C4-2B (cell line): ENCODE measurements around the gene PMIS2.

Source experiments
- H3K27ac ChIP-seq: fragments of 450-650 bp; 2 replicates; pipeline ENCODE4 v1.5.1; 2017
- ZFX ChIP-seq: fragments of 450-650 bp; IDR thresholded peaks from 2 replicates; pipeline ENCODE4 v1.6.1; 2017
- TF ChIP-seq, protein P1 (sequence below): fragments of 450-650 bp; conservative IDR thresholded peaks from 2 replicates; pipeline ENCODE4 v1.5.1; 2017; ENCODE audit warnings: mild to moderate bottlenecking

PMIS2 gene

DNA sequence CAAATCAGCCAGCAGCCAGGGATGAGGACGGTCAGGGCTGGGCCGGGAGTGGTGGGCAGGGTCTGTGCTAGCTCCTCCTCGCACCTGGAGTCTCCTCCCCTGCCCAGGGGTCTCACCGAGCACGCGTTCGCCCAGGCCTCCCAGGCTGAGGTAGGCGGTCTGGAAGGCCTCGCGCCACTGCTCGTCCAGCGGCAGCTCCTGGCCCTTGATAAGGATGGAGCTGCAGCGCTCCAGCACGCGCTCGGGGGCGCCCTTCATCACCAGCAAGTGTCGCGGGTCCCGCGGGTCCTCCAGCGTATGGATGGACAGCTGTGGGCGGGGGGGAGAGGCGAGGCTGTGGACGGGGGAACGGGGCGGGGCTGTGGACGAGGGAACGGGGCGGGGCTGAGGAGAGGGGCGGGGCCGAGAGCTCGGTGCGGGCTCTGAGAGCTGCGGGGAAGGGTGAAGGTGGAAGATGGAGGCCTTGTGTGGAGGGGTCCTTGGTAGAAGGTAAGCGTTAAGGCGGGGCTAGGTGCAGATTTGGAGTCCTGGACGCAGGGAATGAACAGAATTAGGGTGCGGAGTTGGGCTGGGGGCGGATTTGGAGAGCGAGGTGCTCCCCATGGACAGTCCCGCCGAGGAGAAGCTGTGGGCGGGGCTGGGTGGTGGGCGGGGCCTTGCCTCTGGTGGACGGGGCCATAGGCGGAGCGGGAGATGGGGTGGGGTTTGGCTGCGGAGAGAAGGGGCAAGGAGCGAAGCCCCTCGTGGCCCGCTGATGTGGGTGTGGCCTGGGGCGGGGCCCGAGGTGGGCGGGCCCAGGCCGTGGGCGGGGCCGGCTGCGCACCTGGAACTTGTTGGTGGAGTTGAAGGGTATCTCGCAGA lies 28.2 kb upstream of the PMIS2 start:
- no peak overlapping the region for H3K27ac ChIP-seq
- TF ChIP-seq, protein P1, sequence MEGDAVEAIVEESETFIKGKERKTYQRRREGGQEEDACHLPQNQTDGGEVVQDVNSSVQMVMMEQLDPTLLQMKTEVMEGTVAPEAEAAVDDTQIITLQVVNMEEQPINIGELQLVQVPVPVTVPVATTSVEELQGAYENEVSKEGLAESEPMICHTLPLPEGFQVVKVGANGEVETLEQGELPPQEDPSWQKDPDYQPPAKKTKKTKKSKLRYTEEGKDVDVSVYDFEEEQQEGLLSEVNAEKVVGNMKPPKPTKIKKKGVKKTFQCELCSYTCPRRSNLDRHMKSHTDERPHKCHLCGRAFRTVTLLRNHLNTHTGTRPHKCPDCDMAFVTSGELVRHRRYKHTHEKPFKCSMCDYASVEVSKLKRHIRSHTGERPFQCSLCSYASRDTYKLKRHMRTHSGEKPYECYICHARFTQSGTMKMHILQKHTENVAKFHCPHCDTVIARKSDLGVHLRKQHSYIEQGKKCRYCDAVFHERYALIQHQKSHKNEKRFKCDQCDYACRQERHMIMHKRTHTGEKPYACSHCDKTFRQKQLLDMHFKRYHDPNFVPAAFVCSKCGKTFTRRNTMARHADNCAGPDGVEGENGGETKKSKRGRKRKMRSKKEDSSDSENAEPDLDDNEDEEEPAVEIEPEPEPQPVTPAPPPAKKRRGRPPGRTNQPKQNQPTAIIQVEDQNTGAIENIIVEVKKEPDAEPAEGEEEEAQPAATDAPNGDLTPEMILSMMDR: no peak
- no peak for TF ChIP-seq ZFX

DNA sequence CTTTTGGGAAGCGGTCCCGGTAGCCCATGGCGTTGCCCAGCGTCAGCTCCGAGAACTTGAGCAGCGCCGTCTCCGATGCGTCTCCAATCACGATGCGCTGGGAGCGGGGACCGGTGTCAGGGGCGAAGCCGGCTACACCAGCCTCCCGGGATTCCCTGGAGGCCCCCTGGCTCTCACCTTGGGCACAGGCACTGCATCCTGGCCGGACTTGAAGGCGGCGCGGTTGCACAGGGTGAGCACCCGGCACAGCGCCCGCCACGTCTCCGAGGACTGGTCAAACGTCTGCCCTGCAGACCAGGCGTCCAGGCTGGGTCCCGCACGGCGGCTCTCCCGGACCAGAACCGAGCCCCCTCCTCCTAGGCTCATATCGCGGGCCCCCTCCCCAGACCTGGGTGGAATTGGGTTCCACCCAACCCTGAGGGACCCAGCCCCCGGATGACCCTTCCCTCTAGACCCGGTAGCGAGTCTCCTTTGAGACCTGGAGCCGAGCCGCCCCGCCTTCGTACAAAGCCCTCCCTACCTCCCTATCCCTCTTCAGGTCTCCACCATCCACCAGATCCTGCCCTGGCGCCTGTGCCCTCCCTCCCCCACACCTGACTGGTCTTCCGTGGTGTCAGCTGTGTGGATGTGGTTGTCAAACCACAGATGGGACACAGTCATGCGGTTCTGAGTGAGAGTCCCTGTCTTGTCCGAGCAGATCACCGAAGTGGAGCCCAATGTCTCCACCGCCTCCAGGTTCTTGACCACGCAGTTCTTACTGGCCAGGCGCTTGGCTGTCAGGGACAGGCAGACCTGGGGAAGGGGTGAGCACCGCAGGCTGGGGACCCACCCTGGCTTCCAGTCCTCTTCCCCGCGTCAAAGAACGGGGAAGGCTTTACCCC lies 27.3 kb upstream of the PMIS2 start:
- no peak overlapping the region for H3K27ac ChIP-seq
- TF ChIP-seq, protein P1: no peak
- no peak for TF ChIP-seq ZFX

DNA sequence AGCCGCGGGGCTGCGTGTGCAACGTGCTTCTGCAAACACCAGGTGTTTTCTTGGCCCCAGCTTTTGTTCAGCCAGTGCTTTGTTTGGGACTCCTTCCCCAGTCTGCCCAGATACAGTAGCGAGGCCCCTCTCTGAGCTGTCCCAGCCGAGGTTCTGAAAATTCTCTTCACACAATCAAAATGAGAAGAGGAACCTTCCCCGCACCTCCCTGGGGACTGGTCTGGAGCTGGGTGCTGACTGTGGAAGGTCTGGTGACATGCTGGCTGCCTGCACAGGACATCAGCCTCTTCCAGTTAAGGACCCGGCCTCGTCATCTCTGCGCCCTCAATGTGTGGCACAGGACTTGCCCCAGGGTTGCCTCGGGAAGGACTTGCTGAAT lies 26.7 kb upstream of the PMIS2 start:
- TF ChIP-seq ZFX: no peak
- TF ChIP-seq, protein P1: no peak
- H3K27ac ChIP-seq: no peak overlapping the region

DNA sequence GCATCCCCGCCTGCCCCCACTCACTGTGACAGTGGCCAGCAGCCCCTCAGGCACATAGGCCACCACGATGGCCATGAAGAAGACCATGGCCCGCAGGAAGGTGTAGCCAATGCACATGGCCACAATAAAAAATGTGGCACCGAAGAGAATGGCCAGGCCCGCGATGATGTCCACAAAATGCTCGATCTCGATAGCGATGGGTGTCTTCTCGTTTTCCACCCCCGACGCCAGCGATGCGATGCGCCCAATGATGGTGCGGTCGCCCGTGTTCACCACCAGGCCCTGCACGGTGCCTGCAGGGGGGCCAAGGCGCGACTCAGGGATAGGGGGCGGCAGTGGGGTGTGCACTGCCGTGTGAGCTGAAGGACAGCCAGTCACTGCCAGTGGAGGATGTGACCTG lies 26.2 kb upstream of the PMIS2 start:
- H3K27ac ChIP-seq: no peak overlapping the region
- no peak for TF ChIP-seq ZFX
- TF ChIP-seq, protein P1: no peak

DNA sequence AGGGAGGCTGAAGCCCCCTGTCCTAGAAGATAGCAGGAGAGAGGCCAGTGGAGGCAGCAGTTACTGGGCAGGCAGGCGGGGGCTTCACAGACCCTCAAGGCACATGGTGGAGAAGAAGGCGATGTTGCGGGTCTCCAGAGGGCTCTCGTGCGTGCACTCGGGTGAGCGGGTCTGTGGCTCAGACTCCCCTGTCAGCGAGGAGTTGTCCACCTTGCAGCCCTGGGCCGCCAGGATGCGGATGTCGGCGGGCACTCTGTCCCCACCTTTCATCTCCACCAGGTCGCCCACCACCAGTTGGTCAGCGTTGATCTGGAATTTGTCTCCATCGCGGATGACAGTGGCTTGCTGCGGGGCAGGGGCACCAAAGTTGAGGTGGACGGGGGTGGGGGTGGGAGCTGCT lies 25.7 kb upstream of the PMIS2 start:
- no peak overlapping the region for H3K27ac ChIP-seq
- TF ChIP-seq, protein P1: no peak
- no peak for TF ChIP-seq ZFX

DNA sequence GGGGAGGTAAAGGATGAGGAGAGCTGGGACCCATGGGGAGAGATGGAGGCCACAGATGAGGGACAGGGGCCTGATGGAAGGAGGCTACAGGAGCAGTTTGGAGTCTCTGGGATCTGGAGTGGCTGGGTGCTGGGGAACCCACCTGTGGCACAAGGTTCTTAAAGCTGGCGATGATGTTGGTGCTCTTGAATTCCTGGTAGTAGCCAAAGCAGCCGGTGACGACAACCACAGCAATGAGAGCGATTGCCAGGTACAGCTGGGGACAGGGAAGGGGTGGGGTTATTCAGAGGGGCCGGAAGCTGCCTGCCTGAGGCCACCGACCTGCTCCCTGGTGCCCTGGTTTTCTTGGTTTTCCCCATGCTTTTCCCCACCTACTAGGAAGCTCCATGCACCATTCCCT lies 25.3 kb upstream of the PMIS2 start:
- TF ChIP-seq ZFX: no peak
- no peak overlapping the region for H3K27ac ChIP-seq

DNA sequence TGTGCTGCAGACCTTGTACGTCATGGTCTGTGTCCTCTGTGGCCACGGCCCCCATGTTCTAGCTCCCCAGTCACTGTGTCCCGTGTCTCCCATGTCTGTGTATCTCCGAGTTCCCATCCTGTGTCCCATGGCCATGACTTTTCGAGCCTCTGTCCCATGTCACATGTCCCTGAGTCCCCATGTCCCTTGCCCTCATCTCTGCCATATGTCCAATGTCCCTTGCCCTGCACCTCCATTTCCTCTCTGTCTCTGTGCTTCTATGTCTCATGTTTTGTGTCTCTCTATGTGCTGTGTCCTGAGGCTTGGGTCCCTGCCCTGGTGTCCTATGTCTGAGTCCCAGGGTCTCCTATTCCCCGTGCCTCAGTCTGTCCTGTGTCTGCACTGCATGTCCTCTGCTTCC lies 24.5 kb upstream of the PMIS2 start:
- H3K27ac ChIP-seq: no peak overlapping the region
- no peak for TF ChIP-seq ZFX
- TF ChIP-seq, protein P1: no peak
